ENCODE measurements around the gene MYLK. TPM values are rescaled to one million over a fixed set of nuclear protein-coding genes. Genes with fewer than 3 reads are reported as not detected.

MYLK gene
- total RNA-seq, 1 donor from 2014 or later = 26.6 TPM

- Histone ChIP-seq H3K27me3 (ENCODE audit: control insufficient read depth in 3 of 3, insufficient read depth in 3 of 3, low read length in 3 of 3) (no peaks in the 10 kb centered on the region), H3K27ac (ENCODE audit: low read depth, low read length) (no peak overlapping the region), H3K36me3 (ENCODE audit: control insufficient read depth in 3 of 3, insufficient read depth in 3 of 3, low read length in 3 of 3) (no peaks in the 10 kb centered on the region), H3K9me3 (ENCODE audit: control insufficient read depth in 3 of 3, low read length in 3 of 3) (no peaks in the 10 kb centered on the region), H3K4me1 (ENCODE audit: control insufficient read depth in 3 of 3, insufficient read depth in 3 of 3, low read length in 3 of 3) (peaks cover 12 to 19% (median 14%) of the 10 kb centered on the region in 3 donors), H3K9ac (ENCODE audit: low read depth in 1 of 3, low read length in 3 of 3) (no peak overlapping the region), H3K4me3 (ENCODE audit: low read length in 3 of 3) (no peak overlapping the region)
Measured at GRCh38 chr3:123782488-123782887, 101.6 kb downstream of the MYLK start.

- Histone ChIP-seq H3K4me1 (ENCODE audit: control insufficient read depth in 3 of 3, insufficient read depth in 3 of 3, low read length in 3 of 3) (peaks cover 12 to 19% (median 14%) of the 10 kb centered on the region in 3 donors), H3K9me3 (ENCODE audit: control insufficient read depth in 3 of 3, low read length in 3 of 3) (no peaks in the 10 kb centered on the region), H3K36me3 (ENCODE audit: control insufficient read depth in 3 of 3, insufficient read depth in 3 of 3, low read length in 3 of 3) (no peaks in the 10 kb centered on the region), H3K27ac (ENCODE audit: low read depth, low read length) (no peak overlapping the region), H3K27me3 (ENCODE audit: control insufficient read depth in 3 of 3, insufficient read depth in 3 of 3, low read length in 3 of 3) (no peaks in the 10 kb centered on the region), H3K4me3 (ENCODE audit: low read length in 3 of 3) (no peak overlapping the region), H3K9ac (ENCODE audit: low read depth in 1 of 3, low read length in 3 of 3) (no peak overlapping the region)
Measured at GRCh38 chr3:123781571-123782275, 102.4 kb downstream of the MYLK start.

- H3K27me3 ChIP-seq (ENCODE audit: control insufficient read depth in 3 of 3, insufficient read depth in 3 of 3, low read length in 3 of 3) = no peaks in the 10 kb centered on the region
- no peak overlapping the region for H3K4me3 ChIP-seq (ENCODE audit: low read length in 3 of 3)
- H3K9me3 ChIP-seq (ENCODE audit: control insufficient read depth in 3 of 3, low read length in 3 of 3) = no peaks in the 10 kb centered on the region
- H3K4me1 ChIP-seq (ENCODE audit: control insufficient read depth in 3 of 3, insufficient read depth in 3 of 3, low read length in 3 of 3) = peaks cover 12 to 19% (median 14%) of the 10 kb centered on the region in 3 donors
- no peaks in the 10 kb centered on the region for H3K36me3 ChIP-seq (ENCODE audit: control insufficient read depth in 3 of 3, insufficient read depth in 3 of 3, low read length in 3 of 3)
- H3K27ac ChIP-seq (ENCODE audit: low read depth, low read length) = no peak overlapping the region
- H3K9ac ChIP-seq (ENCODE audit: low read depth in 1 of 3, low read length in 3 of 3) = no peak overlapping the region
Measured at GRCh38 chr3:123781138-123781537, 103.0 kb downstream of the MYLK start.

GRCh38 chr3:123780656-123781055 lies 103.5 kb downstream of the MYLK start:
- Histone ChIP-seq H3K4me1 (ENCODE audit: control insufficient read depth in 3 of 3, insufficient read depth in 3 of 3, low read length in 3 of 3) (peaks cover 12 to 19% (median 14%) of the 10 kb centered on the region in 3 donors), H3K27me3 (ENCODE audit: control insufficient read depth in 3 of 3, insufficient read depth in 3 of 3, low read length in 3 of 3) (no peaks in the 10 kb centered on the region), H3K9ac (ENCODE audit: low read depth in 1 of 3, low read length in 3 of 3) (no peak overlapping the region), H3K36me3 (ENCODE audit: control insufficient read depth in 3 of 3, insufficient read depth in 3 of 3, low read length in 3 of 3) (no peaks in the 10 kb centered on the region), H3K27ac (ENCODE audit: low read depth, low read length) (no peak overlapping the region), H3K9me3 (ENCODE audit: control insufficient read depth in 3 of 3, low read length in 3 of 3) (no peaks in the 10 kb centered on the region), H3K4me3 (ENCODE audit: low read length in 3 of 3) (no peak overlapping the region)

GRCh38 chr3:123779655-123780231 lies 104.4 kb downstream of the MYLK start:
- H3K9me3 ChIP-seq (ENCODE audit: control insufficient read depth in 3 of 3, low read length in 3 of 3) = no peaks in the 10 kb centered on the region
- H3K9ac ChIP-seq (ENCODE audit: low read depth in 1 of 3, low read length in 3 of 3) = no peak overlapping the region
- H3K4me1 ChIP-seq (ENCODE audit: control insufficient read depth in 3 of 3, insufficient read depth in 3 of 3, low read length in 3 of 3) = peaks cover 12 to 19% (median 14%) of the 10 kb centered on the region in 3 donors
- H3K36me3 ChIP-seq (ENCODE audit: control insufficient read depth in 3 of 3, insufficient read depth in 3 of 3, low read length in 3 of 3) = no peaks in the 10 kb centered on the region
- no peaks in the 10 kb centered on the region for H3K27me3 ChIP-seq (ENCODE audit: control insufficient read depth in 3 of 3, insufficient read depth in 3 of 3, low read length in 3 of 3)
- no peak overlapping the region for H3K4me3 ChIP-seq (ENCODE audit: low read length in 3 of 3)
- H3K27ac ChIP-seq (ENCODE audit: low read depth, low read length) = peak overlapping the region; percentile 11

GRCh38 chr3:123778991-123779622 lies 105.0 kb downstream of the MYLK start:
- Histone ChIP-seq H3K4me1 (ENCODE audit: control insufficient read depth in 3 of 3, insufficient read depth in 3 of 3, low read length in 3 of 3) (peaks cover 12 to 19% (median 14%) of the 10 kb centered on the region in 3 donors), H3K9me3 (ENCODE audit: control insufficient read depth in 3 of 3, low read length in 3 of 3) (no peaks in the 10 kb centered on the region), H3K27ac (ENCODE audit: low read depth, low read length) (peak overlapping the region; percentile 43), H3K9ac (ENCODE audit: low read depth in 1 of 3, low read length in 3 of 3) (no peak overlapping the region), H3K36me3 (ENCODE audit: control insufficient read depth in 3 of 3, insufficient read depth in 3 of 3, low read length in 3 of 3) (no peaks in the 10 kb centered on the region), H3K27me3 (ENCODE audit: control insufficient read depth in 3 of 3, insufficient read depth in 3 of 3, low read length in 3 of 3) (no peaks in the 10 kb centered on the region), H3K4me3 (ENCODE audit: low read length in 3 of 3) (no peak overlapping the region)

GRCh38 chr3:123778525-123778924 lies 105.6 kb downstream of the MYLK start:
- H3K36me3 ChIP-seq (ENCODE audit: control insufficient read depth in 3 of 3, insufficient read depth in 3 of 3, low read length in 3 of 3) = no peaks in the 10 kb centered on the region
- H3K9ac ChIP-seq (ENCODE audit: low read depth in 1 of 3, low read length in 3 of 3) = no peak overlapping the region
- H3K27me3 ChIP-seq (ENCODE audit: control insufficient read depth in 3 of 3, insufficient read depth in 3 of 3, low read length in 3 of 3) = no peaks in the 10 kb centered on the region
- no peaks in the 10 kb centered on the region for H3K9me3 ChIP-seq (ENCODE audit: control insufficient read depth in 3 of 3, low read length in 3 of 3)
- no peak overlapping the region for H3K4me3 ChIP-seq (ENCODE audit: low read length in 3 of 3)
- H3K27ac ChIP-seq (ENCODE audit: low read depth, low read length) = peak overlapping the region; percentile 43
- peaks cover 12 to 14% (median 14%) of the 10 kb centered on the region in 3 donors for H3K4me1 ChIP-seq (ENCODE audit: control insufficient read depth in 3 of 3, insufficient read depth in 3 of 3, low read length in 3 of 3)

GRCh38 chr3:123776071-123776782 lies 107.9 kb downstream of the MYLK start:
- Histone ChIP-seq H3K36me3 (ENCODE audit: control insufficient read depth in 3 of 3, insufficient read depth in 3 of 3, low read length in 3 of 3) (no peaks in the 10 kb centered on the region), H3K4me1 (ENCODE audit: control insufficient read depth in 3 of 3, insufficient read depth in 3 of 3, low read length in 3 of 3) (peaks cover 12 to 14% (median 14%) of the 10 kb centered on the region in 3 donors), H3K27me3 (ENCODE audit: control insufficient read depth in 3 of 3, insufficient read depth in 3 of 3, low read length in 3 of 3) (no peaks in the 10 kb centered on the region), H3K27ac (ENCODE audit: low read depth, low read length) (no peak overlapping the region), H3K9me3 (ENCODE audit: control insufficient read depth in 3 of 3, low read length in 3 of 3) (no peaks in the 10 kb centered on the region), H3K4me3 (ENCODE audit: low read length in 3 of 3) (no peak overlapping the region), H3K9ac (ENCODE audit: low read depth in 1 of 3, low read length in 3 of 3) (no peak overlapping the region)

- Histone ChIP-seq H3K9ac (ENCODE audit: low read depth in 1 of 3, low read length in 3 of 3) (no peak overlapping the region), H3K27me3 (ENCODE audit: control insufficient read depth in 3 of 3, insufficient read depth in 3 of 3, low read length in 3 of 3) (no peaks in the 10 kb centered on the region), H3K27ac (ENCODE audit: low read depth, low read length) (no peak overlapping the region), H3K36me3 (ENCODE audit: control insufficient read depth in 3 of 3, insufficient read depth in 3 of 3, low read length in 3 of 3) (no peaks in the 10 kb centered on the region), H3K4me3 (ENCODE audit: low read length in 3 of 3) (no peak overlapping the region), H3K4me1 (ENCODE audit: control insufficient read depth in 3 of 3, insufficient read depth in 3 of 3, low read length in 3 of 3) (peaks cover 10 to 11% (median 11%) of the 10 kb centered on the region in 3 donors), H3K9me3 (ENCODE audit: control insufficient read depth in 3 of 3, low read length in 3 of 3) (no peaks in the 10 kb centered on the region)
Measured at GRCh38 chr3:123774474-123774873, 109.7 kb downstream of the MYLK start.

Measured in skeletal muscle tissue (tissue), 4 donors.